Measurements from ENCODE around the gene OBP2A.
"Not testable (repeated sequence)": the region's sequence is repeated elsewhere in the genome, so short reads cannot be mapped to it uniquely, and the experiment has no call there.

DNA sequence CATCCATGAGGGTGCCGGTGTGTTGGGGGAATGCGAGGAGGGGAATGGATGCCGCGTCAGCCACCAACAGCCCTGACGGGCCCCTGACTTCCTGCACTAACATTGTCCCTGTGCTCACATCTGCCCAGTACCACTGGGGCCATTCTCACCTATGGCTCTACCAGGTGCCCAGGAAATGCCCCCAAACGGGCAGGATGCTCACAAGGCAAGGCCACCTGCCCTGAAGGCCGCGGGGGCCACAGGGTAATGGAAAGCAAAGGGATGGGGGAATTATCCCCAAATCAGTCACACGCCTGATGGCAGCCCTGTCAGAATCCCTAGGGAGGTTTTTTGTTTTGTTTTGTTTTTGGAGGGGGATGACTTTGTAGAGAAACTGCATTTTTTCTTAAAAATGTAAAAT, 32.0 kb upstream of the OBP2A start:
- TF ChIP-seq POLR2A (IDR thresholded peaks at IDR 0.05; ENCODE audit: low read length); GATA1 (IDR thresholded peaks at IDR 0.05; ENCODE audit: low read depth, low read length): not testable (repeated sequence)

All from erythroblast (primary cell).